ENCODE data around the gene MKKS.

MKKS gene

GRCh38 chr20:10367693-10367942 lies 66.4 kb downstream of the MKKS start:
- no peak for DNase-seq

DNA sequence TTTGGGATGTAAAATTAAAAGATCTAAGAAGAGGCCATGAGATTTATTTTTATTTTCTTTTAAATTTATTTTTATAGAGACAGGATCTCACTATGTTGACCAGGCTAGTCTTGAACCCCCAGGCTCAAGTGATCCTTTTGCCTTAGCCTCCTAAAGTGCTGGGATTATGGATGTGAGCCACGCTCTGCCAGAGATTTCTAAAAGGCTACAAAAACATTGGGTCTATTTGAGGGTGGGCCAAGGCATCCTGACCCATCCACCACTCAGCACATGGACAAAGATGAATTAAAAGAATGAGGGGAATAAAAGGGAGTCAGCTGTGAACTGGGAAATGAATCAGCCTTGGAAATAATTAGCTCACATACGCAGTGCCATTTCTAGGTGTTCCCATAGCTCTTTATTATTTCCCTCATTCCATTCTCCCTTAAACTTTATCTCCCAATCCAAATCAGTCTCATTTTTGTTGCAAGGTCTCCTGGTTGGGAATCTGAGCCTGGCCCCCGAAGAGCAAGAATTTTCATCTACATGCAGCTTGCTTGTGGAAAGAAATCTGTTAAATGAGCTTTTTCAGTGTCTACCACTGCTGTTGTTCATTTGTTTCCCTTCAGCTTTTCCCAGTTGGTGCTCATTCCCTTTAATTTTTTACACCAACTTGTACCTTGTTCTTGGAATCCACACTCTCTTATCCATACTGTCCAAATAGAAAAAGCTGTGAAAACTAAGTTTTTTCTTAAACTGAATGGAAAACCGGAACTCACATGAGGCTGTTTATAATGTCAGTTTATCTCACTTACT lies 66.9 kb downstream of the MKKS start:
- no peak for DNase-seq

DNA sequence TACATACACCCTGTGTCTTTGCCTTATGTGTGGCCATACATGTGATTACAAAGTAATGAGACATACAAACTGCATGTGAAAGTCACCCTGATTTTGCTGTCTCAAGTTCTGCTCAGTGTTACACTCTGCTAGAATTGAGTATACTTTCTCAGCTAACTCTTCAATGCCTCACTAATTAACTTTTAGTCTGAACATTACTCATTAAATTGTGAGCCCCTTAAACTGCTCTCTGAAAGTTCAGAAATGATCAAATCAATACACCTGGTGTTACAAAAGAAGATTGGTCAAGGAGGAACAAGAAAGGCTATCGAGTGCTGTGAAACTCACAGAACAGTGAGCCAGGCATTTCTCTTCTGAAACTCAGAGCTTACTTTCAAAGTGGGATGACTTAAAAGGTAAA lies 71.3 kb downstream of the MKKS start:
- DNase-seq: no peak

DNA sequence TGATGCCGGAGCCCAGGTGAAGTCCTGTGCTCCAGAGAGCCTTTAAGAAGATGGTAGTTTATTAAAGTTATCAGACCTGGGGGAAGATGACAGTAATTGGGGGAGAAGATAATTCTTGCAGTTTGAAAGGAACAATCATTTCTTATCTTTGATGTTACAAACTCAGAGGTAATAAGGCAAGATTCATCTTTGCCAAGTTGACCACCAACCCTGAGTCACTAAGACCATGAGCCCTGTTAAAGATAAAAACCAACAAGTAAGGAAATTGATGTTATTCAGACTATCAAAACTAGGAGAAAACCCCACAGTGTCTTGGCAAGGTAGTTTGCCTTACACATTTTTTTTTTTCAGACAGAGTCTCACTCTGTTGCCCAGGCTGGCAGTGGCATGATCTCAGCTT lies 73.1 kb downstream of the MKKS start:
- no peak for DNase-seq

GRCh38 chr20:10359621-10360040 lies 74.4 kb downstream of the MKKS start:
- peak; percentile 73 for DNase-seq

- DNase-seq: peak; percentile 47
Measured at GRCh38 chr20:10357974-10358373, 76.0 kb downstream of the MKKS start.

- DNase-seq: no peak
Measured at GRCh38 chr20:10357061-10357708, 76.8 kb downstream of the MKKS start.

DNA sequence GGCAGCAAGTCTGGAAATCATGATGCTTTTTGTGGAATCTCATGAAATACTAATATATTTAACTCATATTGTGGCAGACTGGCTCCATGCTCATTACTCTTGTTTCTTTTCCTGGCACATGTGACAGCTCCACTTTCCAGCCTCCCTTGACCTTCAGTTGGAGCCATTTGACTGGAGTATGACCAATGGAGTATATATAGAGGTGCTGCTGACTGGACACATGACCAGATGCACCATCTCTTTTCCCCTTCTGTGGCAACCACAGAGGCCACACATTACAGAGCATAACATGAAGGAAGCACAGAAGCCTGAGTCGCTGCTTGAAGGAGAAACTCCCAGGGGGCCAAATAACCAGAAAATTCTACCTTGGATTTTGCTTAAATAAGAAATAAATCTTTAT lies 77.4 kb downstream of the MKKS start:
- DNase-seq: no peak

DNA sequence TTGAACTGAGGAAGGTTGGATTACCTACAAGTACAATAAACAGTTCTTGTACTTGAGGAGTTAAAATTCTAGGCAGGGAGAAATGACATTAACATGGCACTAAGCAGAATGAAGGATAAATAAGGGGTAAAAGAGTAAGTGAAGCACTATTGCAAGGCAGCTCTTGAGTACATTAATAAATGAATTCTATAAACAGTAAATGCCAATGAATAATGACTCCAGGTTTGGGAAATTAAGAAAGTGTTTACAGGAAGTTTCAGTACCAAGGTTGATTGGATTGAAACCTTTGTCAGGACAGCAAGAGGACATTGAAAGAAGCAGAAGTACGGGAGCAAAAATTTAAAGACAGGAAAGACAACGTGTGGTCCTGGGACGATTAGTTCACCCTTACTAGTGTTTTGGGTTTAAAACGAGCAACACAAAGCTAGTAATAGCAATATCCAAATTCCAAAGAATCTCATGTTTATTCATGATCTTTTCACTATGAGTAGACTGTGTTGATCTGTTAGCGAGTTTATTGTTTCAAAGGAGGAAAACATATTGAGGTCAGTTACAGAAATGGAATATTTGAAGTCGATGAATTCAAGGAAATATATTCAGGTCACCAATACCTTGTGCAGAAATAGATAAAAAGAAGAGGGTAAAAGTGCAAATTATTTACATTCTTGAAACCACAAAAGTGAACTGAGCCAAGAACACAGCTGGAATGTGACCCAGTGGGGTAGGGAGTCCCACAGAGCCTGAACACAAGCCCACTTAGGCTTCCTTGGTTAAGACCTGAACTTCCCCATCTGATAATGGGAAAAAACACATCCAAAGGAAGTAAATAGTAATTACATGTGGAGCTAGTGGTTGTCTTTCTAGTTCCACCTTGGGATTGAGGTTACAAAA lies 80.8 kb downstream of the MKKS start:
- DNase-seq: peak; percentile 30

Measured in HCEC 1CT (cell line).